ENCODE data around the gene FAM171A1. TPM values are rescaled to one million over a fixed set of nuclear protein-coding genes. Genes with fewer than 3 reads are reported as not detected.

FAM171A1 gene
- total RNA-seq, 1 donor from 2014 or later, result 73.6 TPM

- H3K9me3 Mint-ChIP-seq, result peaks cover 4% of the 10 kb centered on the region
- no peak for DNase-seq (ENCODE audit: low spot score in 2 of 2, unreplicated experiment in 2 of 2)
- no peak for TF ChIP-seq CTCF (IDR thresholded peaks at IDR 0.05; ENCODE audit: unreplicated experiment)
- H3K4me3 Mint-ChIP-seq, result no peak overlapping the region
- no peaks in the 10 kb centered on the region for H3K27me3 Mint-ChIP-seq (ENCODE audit: low read depth)
- peaks cover 4% of the 10 kb centered on the region for H3K36me3 Mint-ChIP-seq
- H3K4me1 Mint-ChIP-seq, result peaks cover 19% of the 10 kb centered on the region
- H3K27ac Mint-ChIP-seq, result no peak overlapping the region
These were observed 51.0 kb downstream of the FAM171A1 start for GRCh38 chr10:15320118-15320517.

GRCh38 chr10:15316871-15317464 is 54.1 kb downstream of the FAM171A1 start:
- Mint-ChIP-seq H3K27me3 (ENCODE audit: low read depth) (no peaks in the 10 kb centered on the region), H3K4me1 (peaks cover 31% of the 10 kb centered on the region), H3K9me3 (peaks cover 4% of the 10 kb centered on the region)

GRCh38 chr10:15316145-15316544 is 54.9 kb downstream of the FAM171A1 start:
- H3K4me3 Mint-ChIP-seq, result no peak overlapping the region
- peaks cover 4% of the 10 kb centered on the region for H3K9me3 Mint-ChIP-seq
- no peaks in the 10 kb centered on the region for H3K27me3 Mint-ChIP-seq (ENCODE audit: low read depth)
- peaks cover 4% of the 10 kb centered on the region for H3K36me3 Mint-ChIP-seq
- no peak overlapping the region for H3K27ac Mint-ChIP-seq
- TF ChIP-seq CTCF (IDR thresholded peaks at IDR 0.05; ENCODE audit: unreplicated experiment), result no peak
- no peak for DNase-seq (ENCODE audit: low spot score in 2 of 2, unreplicated experiment in 2 of 2)
- H3K4me1 Mint-ChIP-seq, result peaks cover 32% of the 10 kb centered on the region

More at GRCh38 chr10:15316871-15317464, 54.1 kb downstream of the FAM171A1 start:
- peak overlapping the region; percentile 11 for H3K27ac Mint-ChIP-seq
- peaks cover 4% of the 10 kb centered on the region for H3K36me3 Mint-ChIP-seq
- no peak for DNase-seq (ENCODE audit: low spot score in 2 of 2, unreplicated experiment in 2 of 2)
- H3K4me3 Mint-ChIP-seq, result no peak overlapping the region
- no peak for TF ChIP-seq CTCF (IDR thresholded peaks at IDR 0.05; ENCODE audit: unreplicated experiment)

GRCh38 chr10:15315286-15315685 is 55.8 kb downstream of the FAM171A1 start:
- no peak for DNase-seq (ENCODE audit: low spot score in 2 of 2, unreplicated experiment in 2 of 2)
- Mint-ChIP-seq H3K27me3 (ENCODE audit: low read depth) (no peaks in the 10 kb centered on the region), H3K4me3 (no peak overlapping the region), H3K4me1 (peaks cover 28% of the 10 kb centered on the region), H3K36me3 (peaks cover 4% of the 10 kb centered on the region), H3K9me3 (peaks cover 4% of the 10 kb centered on the region), H3K27ac (no peak overlapping the region)
- no peak for TF ChIP-seq CTCF (IDR thresholded peaks at IDR 0.05; ENCODE audit: unreplicated experiment)

GRCh38 chr10:15314482-15315045 is 56.5 kb downstream of the FAM171A1 start:
- Mint-ChIP-seq H3K36me3 (peaks cover 4% of the 10 kb centered on the region), H3K27ac (no peak overlapping the region), H3K4me1 (peaks cover 32% of the 10 kb centered on the region), H3K9me3 (no peaks in the 10 kb centered on the region), H3K27me3 (ENCODE audit: low read depth) (no peaks in the 10 kb centered on the region), H3K4me3 (no peak overlapping the region)
- TF ChIP-seq CTCF (IDR thresholded peaks at IDR 0.05; ENCODE audit: unreplicated experiment), result no peak
- DNase-seq (ENCODE audit: low spot score in 2 of 2, unreplicated experiment in 2 of 2), result no peak

All from mesothelial cell of epicardium (in vitro differentiated cells).